HEK293T (cell line): ENCODE data around the gene OR9K2.
"Not testable (repeated sequence)": the region's sequence is repeated elsewhere in the genome, so short reads cannot be mapped to it uniquely, and the experiment has no call there.

Experiments
- CTCF ChIA-PET: fragments of 350-600 bp; formaldehyde crosslinking; extraction: SDS; loops from one replicate; lab custom pipeline; 2021; ENCODE audit warnings: antibody characterized with exemption, inconsistent platforms; lab: Yijun Ruan, JAX
- POLR2A ChIA-PET: fragments of 350-600 bp; formaldehyde crosslinking; extraction: SDS; loops from one replicate; lab custom pipeline; 2020; ENCODE audit warnings: antibody characterized with exemption, inconsistent platforms; lab: Yijun Ruan, JAX
- DNase-seq: peaks from one replicate; pipeline ENCODE4 v3.0.0; 2012; ENCODE audit warnings: mixed read lengths; ENCODE audit errors: extremely low spot score
- ARNT ChIP-seq: fragments of 450-650 bp; IDR thresholded peaks from 2 replicates; pipeline ENCODE4 v1.6.1; 2017; ENCODE audit warnings: mild to moderate bottlenecking
- BHLHE40 ChIP-seq: fragments of 450-650 bp; IDR thresholded peaks from 2 replicates; pipeline ENCODE4 v1.6.1; 2016; ENCODE audit warnings: mild to moderate bottlenecking, moderate library complexity, borderline replicate concordance
- CTBP1 ChIP-seq: fragments of 450-650 bp; IDR thresholded peaks from 2 replicates; pipeline ENCODE4 v1.6.1; 2016; ENCODE audit warnings: borderline replicate concordance
- ELF4 ChIP-seq: fragments of 450-650 bp; IDR thresholded peaks from 2 replicates; pipeline ENCODE4 v1.6.1; 2017; ENCODE audit warnings: antibody characterized with exemption
- FOXA1 ChIP-seq: fragments of 450-650 bp; IDR thresholded peaks from 2 replicates; pipeline ENCODE4 v1.6.1; 2016; ENCODE audit warnings: mild to moderate bottlenecking
- FOXK2 ChIP-seq: fragments of 450-650 bp; IDR thresholded peaks from 2 replicates; pipeline ENCODE4 v1.6.1; 2016; ENCODE audit warnings: mild to moderate bottlenecking
- FOXM1 ChIP-seq: fragments of 450-650 bp; IDR thresholded peaks from 2 replicates; pipeline ENCODE4 v1.6.1; 2017; ENCODE audit warnings: mild to moderate bottlenecking, borderline replicate concordance
- HDGF ChIP-seq: fragments of 450-650 bp; IDR thresholded peaks from 2 replicates; pipeline ENCODE4 v1.6.1; 2017; ENCODE audit warnings: antibody characterized with exemption, borderline replicate concordance
- L3MBTL2 ChIP-seq: fragments of 450-650 bp; conservative IDR thresholded peaks from 2 replicates; pipeline ENCODE4 v1.6.1; 2016; ENCODE audit warnings: mild to moderate bottlenecking
- LEF1 ChIP-seq: fragments of 450-650 bp; IDR thresholded peaks from 2 replicates; pipeline ENCODE4 v1.6.1; 2017; ENCODE audit warnings: mild to moderate bottlenecking, borderline replicate concordance
- NFRKB ChIP-seq: fragments of 450-650 bp; IDR thresholded peaks from 2 replicates; pipeline ENCODE4 v1.6.1; 2016; ENCODE audit warnings: mild to moderate bottlenecking, moderate library complexity
- PKNOX1 ChIP-seq: fragments of 450-650 bp; IDR thresholded peaks from 2 replicates; pipeline ENCODE4 v1.6.1; 2016
- SP1 ChIP-seq: fragments of 450-650 bp; IDR thresholded peaks from 2 replicates; pipeline ENCODE4 v1.6.1; 2017
- SUZ12 ChIP-seq: fragments of 450-650 bp; IDR thresholded peaks from 2 replicates; pipeline ENCODE4 v1.6.1; 2016; ENCODE audit warnings: mild to moderate bottlenecking
- TARDBP ChIP-seq: fragments of 450-650 bp; IDR thresholded peaks from 2 replicates; pipeline ENCODE4 v1.6.1; 2016
- ZNF384 ChIP-seq: fragments of 450-650 bp; IDR thresholded peaks from 2 replicates; pipeline ENCODE4 v1.6.1; 2016

OR9K2 gene

GRCh38 chr12:55171445-55171844 lies 45.2 kb downstream of the OR9K2 start:
- CTCF ChIA-PET, result no interaction called here
- POLR2A ChIA-PET, result no interaction called here
- no peak for TF ChIP-seq ZNF384
- TF ChIP-seq SP1, result no peak
- no peak for TF ChIP-seq ELF4
- no peak for TF ChIP-seq FOXM1
- no peak for TF ChIP-seq FOXA1
- TF ChIP-seq TARDBP, result no peak
- TF ChIP-seq SUZ12, result no peak
- no peak for TF ChIP-seq NFRKB
- no peak for TF ChIP-seq LEF1
- no peak for TF ChIP-seq FOXK2
- TF ChIP-seq ARNT, result no peak
- no peak for TF ChIP-seq L3MBTL2
- TF ChIP-seq HDGF, result no peak
- TF ChIP-seq CTBP1, result no peak
- TF ChIP-seq BHLHE40, result no peak
- TF ChIP-seq PKNOX1, result no peak
- no peak for DNase-seq

- POLR2A ChIA-PET, CTCF ChIA-PET, DNase-seq: not testable (repeated sequence)
These were observed 45.6 kb downstream of the OR9K2 start for GRCh38 chr12:55171846-55172245.

GRCh38 chr12:55172686-55173085 lies 46.5 kb downstream of the OR9K2 start:
- DNase-seq, result no peak
- POLR2A ChIA-PET, result no interaction called here
- TF ChIP-seq SUZ12 (no peak), TARDBP (no peak), ARNT (no peak), FOXA1 (no peak), NFRKB (no peak), L3MBTL2 (no peak), HDGF (no peak), ELF4 (no peak), PKNOX1 (no peak)
- CTCF ChIA-PET, result no interaction called here

- POLR2A ChIA-PET, result no interaction called here
- CTCF ChIA-PET, result no interaction called here
- TF ChIP-seq HDGF (no peak), FOXM1 (no peak), SUZ12 (no peak), LEF1 (no peak), FOXA1 (no peak), PKNOX1 (no peak), NFRKB (no peak), FOXK2 (no peak)
- DNase-seq, result no peak
These were observed 47.2 kb downstream of the OR9K2 start for GRCh38 chr12:55173456-55173855.
